SK-N-SH treated with all-trans-retinoic acid at 6 μM for 48 hours (cell line): ENCODE measurements around the gene PRDM15.

Source experiments
- ATAC-seq: fragments of 200-7000 bp; cut with Tn5 transposase; 3 replicates; pipeline ENCODE4 v1.9.1; 2020; ENCODE audit warnings: mild to moderate bottlenecking, moderate library complexity
- ARNTL ChIP-seq: fragments of 450-650 bp; formaldehyde crosslinking; IDR thresholded peaks from 2 replicates; pipeline ENCODE4 v1.5.0; 2020; ENCODE audit warnings: low read depth, mild to moderate bottlenecking, moderate library complexity, borderline replicate concordance
- BACH2 ChIP-seq: fragments of 250-450 bp; sonication (Bioruptor Pico); IDR thresholded peaks from 2 replicates; pipeline ENCODE4 v1.9.0; 2021; ENCODE audit warnings: mild to moderate bottlenecking, borderline replicate concordance
- CREB5 ChIP-seq: fragments of 250-450 bp; sonication (Bioruptor Pico); IDR thresholded peaks from 2 replicates; pipeline ENCODE4 v1.5.1; 2020; ENCODE audit warnings: low read depth, mild to moderate bottlenecking, moderate library complexity
- CSDC2 ChIP-seq: fragments of 250-450 bp; sonication (Bioruptor Pico); IDR thresholded peaks from 2 replicates; pipeline ENCODE4 v1.5.0; 2020; ENCODE audit warnings: mild to moderate bottlenecking, moderate library complexity
- CSRNP3 ChIP-seq: fragments of 250-450 bp; sonication (Bioruptor Pico); IDR thresholded peaks from 2 replicates; pipeline ENCODE4 v1.5.1; 2021; ENCODE audit warnings: mild to moderate bottlenecking, moderate library complexity
- ESRRG ChIP-seq: fragments of 250-450 bp; sonication (Bioruptor Pico); IDR thresholded peaks from 2 replicates; pipeline ENCODE4 v1.6.1; 2021; ENCODE audit warnings: mild to moderate bottlenecking
- GLIS3 ChIP-seq: fragments of 250-450 bp; sonication (Bioruptor Pico); IDR thresholded peaks from 2 replicates; pipeline ENCODE4 v1.5.0; 2020; ENCODE audit warnings: mild to moderate bottlenecking, moderate library complexity
- ISL1 ChIP-seq: fragments of 250-450 bp; sonication (Bioruptor Pico); IDR thresholded peaks from 2 replicates; pipeline ENCODE4 v2.1.2; 2022; ENCODE audit warnings: mild to moderate bottlenecking, moderate library complexity
- PATZ1 ChIP-seq: fragments of 250-450 bp; sonication (Bioruptor Pico); IDR thresholded peaks from 2 replicates; pipeline ENCODE4 v1.8.0; 2020; ENCODE audit warnings: mild to moderate bottlenecking, moderate library complexity, borderline replicate concordance
- PPARA ChIP-seq: fragments of 250-450 bp; sonication (Bioruptor Pico); IDR thresholded peaks from 2 replicates; pipeline ENCODE4 v1.5.0; 2020; ENCODE audit warnings: mild to moderate bottlenecking, borderline replicate concordance
- RARB ChIP-seq: fragments of 250-450 bp; sonication (Bioruptor Pico); IDR thresholded peaks from 2 replicates; pipeline ENCODE4 v1.8.0; 2021; ENCODE audit warnings: mild to moderate bottlenecking, moderate library complexity
- TCF4 ChIP-seq: fragments of 250-450 bp; sonication (Bioruptor Pico); IDR thresholded peaks from 2 replicates; pipeline ENCODE4 v1.8.0; 2021; ENCODE audit warnings: mild to moderate bottlenecking, moderate library complexity, borderline replicate concordance
- TOX ChIP-seq: fragments of 250-450 bp; sonication (Bioruptor Pico); IDR thresholded peaks from 2 replicates; pipeline ENCODE4 v1.8.0; 2021; ENCODE audit warnings: mild to moderate bottlenecking, moderate library complexity, borderline replicate concordance
- TSHZ2 ChIP-seq: fragments of 250-450 bp; sonication (Bioruptor Pico); IDR thresholded peaks from 2 replicates; pipeline ENCODE4 v1.5.0; 2020; ENCODE audit warnings: mild to moderate bottlenecking, moderate library complexity
- ZFP3 ChIP-seq: fragments of 250-450 bp; sonication (Bioruptor Pico); IDR thresholded peaks from 2 replicates; pipeline ENCODE4 v1.5.0; 2020; ENCODE audit warnings: mild to moderate bottlenecking, moderate library complexity
- ZFP30 ChIP-seq: fragments of 450-650 bp; formaldehyde crosslinking; IDR thresholded peaks from 2 replicates; pipeline ENCODE4 v1.5.0; 2022; ENCODE audit warnings: mild to moderate bottlenecking, moderate library complexity
- ZNF565 ChIP-seq: fragments of 450-650 bp; formaldehyde crosslinking; conservative IDR thresholded peaks from 2 replicates; pipeline ENCODE4 v1.5.0; 2020; ENCODE audit warnings: low read depth, mild to moderate bottlenecking, moderate library complexity
- ZNF70 ChIP-seq: fragments of 450-650 bp; formaldehyde crosslinking; IDR thresholded peaks from 2 replicates; pipeline ENCODE4 v1.5.0; 2020; ENCODE audit warnings: mild to moderate bottlenecking, moderate library complexity
- ZNF8 ChIP-seq: fragments of 450-650 bp; formaldehyde crosslinking; IDR thresholded peaks from 2 replicates; pipeline ENCODE4 v1.5.0; 2020; ENCODE audit warnings: mild to moderate bottlenecking, moderate library complexity
- TF ChIP-seq, protein P1 (sequence below): fragments of 250-450 bp; sonication (Bioruptor Pico); IDR thresholded peaks from 2 replicates; pipeline ENCODE4 v1.8.0; 2021; ENCODE audit warnings: low read depth, mild to moderate bottlenecking, moderate library complexity, borderline replicate concordance

PRDM15 gene

DNA sequence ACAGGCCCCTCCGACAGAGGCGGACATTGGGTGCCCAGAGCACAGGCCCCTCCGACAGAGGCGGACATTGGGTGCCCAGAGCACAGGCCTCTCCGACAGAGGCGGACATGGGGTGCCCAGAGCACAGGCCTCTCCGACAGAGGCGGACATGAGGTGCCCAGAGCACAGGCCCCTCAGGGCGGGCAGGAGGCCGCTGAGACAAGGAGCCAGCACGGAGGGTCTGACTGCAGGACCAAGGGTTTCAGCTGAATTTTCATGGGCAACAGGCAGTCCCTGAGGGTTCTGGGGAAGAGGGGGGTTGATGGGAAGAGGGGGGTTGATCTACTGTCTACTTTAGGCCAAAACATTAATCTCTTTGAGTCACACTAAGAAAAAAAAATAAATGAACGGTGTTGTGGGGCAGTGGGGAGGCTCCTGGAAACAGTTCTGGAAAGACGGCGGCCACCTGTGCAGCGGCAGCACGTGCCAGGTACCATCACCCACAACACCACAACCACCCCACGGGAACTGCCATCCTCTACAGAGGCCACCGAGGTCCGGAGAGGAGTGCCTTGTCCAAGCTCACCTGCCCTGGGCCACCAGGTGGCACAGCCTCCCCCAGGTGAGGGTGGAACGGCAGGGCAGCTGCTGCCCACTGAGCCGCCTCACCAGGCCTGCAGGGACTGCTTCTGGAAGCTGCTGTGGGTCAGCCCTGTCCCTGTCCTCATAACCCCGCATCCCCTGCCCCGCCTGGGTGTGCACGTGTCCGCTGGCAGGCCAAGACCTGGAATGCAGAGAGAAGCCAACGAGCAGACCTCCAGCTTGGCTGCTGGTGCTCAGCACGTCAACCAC lies 20.5 kb downstream of the PRDM15 start:
- TF ChIP-seq BACH2 (CRISPR knock-in tag) (no peak), TOX (no peak), CREB5 (CRISPR knock-in tag) (no peak), GLIS3 (CRISPR knock-in tag) (no peak), PPARA (no peak), TCF4 (CRISPR knock-in tag) (no peak), ARNTL (CRISPR knock-in tag) (no peak), ZNF565 (CRISPR knock-in tag) (no peak), RARB (CRISPR knock-in tag) (no peak), ZFP3 (no peak), ESRRG (no peak), CSDC2 (CRISPR knock-in tag) (no peak), PATZ1 (no peak), CSRNP3 (no peak), ZNF70 (CRISPR knock-in tag) (no peak), ZFP30 (CRISPR knock-in tag) (no peak), ISL1 (CRISPR knock-in tag) (no peak), TSHZ2 (no peak)
- TF ChIP-seq, protein P1, sequence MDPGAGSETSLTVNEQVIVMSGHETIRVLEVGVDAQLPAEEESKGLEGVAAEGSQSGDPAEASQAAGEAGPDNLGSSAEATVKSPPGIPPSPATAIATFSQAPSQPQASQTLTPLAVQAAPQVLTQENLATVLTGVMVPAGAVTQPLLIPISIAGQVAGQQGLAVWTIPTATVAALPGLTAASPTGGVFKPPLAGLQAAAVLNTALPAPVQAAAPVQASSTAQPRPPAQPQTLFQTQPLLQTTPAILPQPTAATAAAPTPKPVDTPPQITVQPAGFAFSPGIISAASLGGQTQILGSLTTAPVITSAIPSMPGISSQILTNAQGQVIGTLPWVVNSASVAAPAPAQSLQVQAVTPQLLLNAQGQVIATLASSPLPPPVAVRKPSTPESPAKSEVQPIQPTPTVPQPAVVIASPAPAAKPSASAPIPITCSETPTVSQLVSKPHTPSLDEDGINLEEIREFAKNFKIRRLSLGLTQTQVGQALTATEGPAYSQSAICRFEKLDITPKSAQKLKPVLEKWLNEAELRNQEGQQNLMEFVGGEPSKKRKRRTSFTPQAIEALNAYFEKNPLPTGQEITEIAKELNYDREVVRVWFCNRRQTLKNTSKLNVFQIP (CRISPR knock-in tag): no peak
- no peak for ATAC-seq

GRCh38 chr21:41857771-41858300 lies 21.3 kb downstream of the PRDM15 start:
- ATAC-seq: no peak

GRCh38 chr21:41856572-41856971 lies 22.6 kb downstream of the PRDM15 start:
- ATAC-seq: no peak
- TF ChIP-seq CSRNP3: no peak
- no peak for TF ChIP-seq GLIS3 (CRISPR knock-in tag)
- TF ChIP-seq ZFP3: no peak
- TF ChIP-seq TCF4 (CRISPR knock-in tag): no peak
- TF ChIP-seq ZFP30 (CRISPR knock-in tag): no peak
- TF ChIP-seq ARNTL (CRISPR knock-in tag): no peak
- TF ChIP-seq, protein P1 (CRISPR knock-in tag): no peak
- no peak for TF ChIP-seq PPARA
- no peak for TF ChIP-seq PATZ1
- no peak for TF ChIP-seq ZNF70 (CRISPR knock-in tag)
- TF ChIP-seq CREB5 (CRISPR knock-in tag): no peak
- no peak for TF ChIP-seq ZNF8 (CRISPR knock-in tag)

More at GRCh38 chr21:41857771-41858300, 21.3 kb downstream of the PRDM15 start:
- no peak for TF ChIP-seq ZNF8 (CRISPR knock-in tag)
- TF ChIP-seq, all 23 proteins: peak for 0
